Lung (tissue), 12 donors: ENCODE results near the gene ALOX12B. TPM values are rescaled to one million over a fixed set of nuclear protein-coding genes. Genes with fewer than 3 reads are reported as not detected.
"Not testable (repeated sequence)": the region's sequence is repeated elsewhere in the genome, so short reads cannot be mapped to it uniquely, and the experiment has no call there.

ENCODE experiments used
- ATAC-seq: fragments of 200-7000 bp; cut with Tn5 transposase; one replicate; pipeline ENCODE4 v1.9.1; 2020; ENCODE audit warnings: moderate number of reproducible peaks; ENCODE audit not compliant: insufficient read depth, low FRiP score
- DNase-seq, 3 donors: peaks; one replicate each; pipeline ENCODE4 v3.0.0-alpha.2; 2013 to 2017
- H3K27ac ChIP-seq, 2 donors: one replicate each; pipeline ENCODE4 v1.5.1; 2013; ENCODE audit warnings: mild to moderate bottlenecking in 2 of 2, moderate library complexity in 2 of 2, control low read depth in 1 of 2, inconsistent platforms in 1 of 2, low read depth in 1 of 2, low read length in 1 of 2
- H3K27me3 ChIP-seq, 3 donors: one replicate each; pipeline ENCODE4 v1.5.1; 2013; ENCODE audit warnings: low read length in 2 of 3; ENCODE audit not compliant: control insufficient read depth in 3 of 3, insufficient read depth in 3 of 3
- H3K36me3 ChIP-seq, 4 donors: one replicate each; pipeline ENCODE4 v1.5.1; 2013; ENCODE audit warnings: low read length in 4 of 4, mild to moderate bottlenecking in 1 of 4, moderate library complexity in 1 of 4; ENCODE audit not compliant: control insufficient read depth in 4 of 4, insufficient read depth in 4 of 4
- H3K4me1 ChIP-seq, 5 donors: one replicate each; pipeline ENCODE4 v1.5.1; 2013; ENCODE audit warnings: low read length in 5 of 5, mild to moderate bottlenecking in 2 of 5, moderate library complexity in 1 of 5; ENCODE audit not compliant: control insufficient read depth in 5 of 5, insufficient read depth in 5 of 5
- H3K4me3 ChIP-seq: one replicate; pipeline ENCODE4 v1.5.1; 2013; ENCODE audit warnings: mild to moderate bottlenecking, control low read depth, moderate library complexity
- H3K9ac ChIP-seq, 2 donors: one replicate each; pipeline ENCODE4 v1.5.1; 2013; ENCODE audit warnings: low read length in 2 of 2, control low read depth in 1 of 2; ENCODE audit not compliant: insufficient read depth in 1 of 2
- H3K9me3 ChIP-seq, 4 donors: one replicate each; pipeline ENCODE4 v1.5.1; 2013; ENCODE audit warnings: low read length in 3 of 4, mild to moderate bottlenecking in 1 of 4, moderate library complexity in 1 of 4; ENCODE audit not compliant: control insufficient read depth in 4 of 4, insufficient read depth in 3 of 4
- CTCF ChIP-seq: IDR thresholded peaks from 2 replicates; pipeline ENCODE4 v1.5.1; 2012; ENCODE audit warnings: mild to moderate bottlenecking; ENCODE audit errors: control extremely low read depth, extremely low read depth
- WGBS, 2 donors: extraction: QIAGEN DNeasy Blood & Tissue Kit; methylation state at CpG; one replicate each; pipeline ENCODE4 v1.1.7; 2013; 5-methylcytosine and 5-hydroxymethylcytosine counted together
- polyA plus RNA-seq, 2 donors: library from polyadenylated mRNA; stranded (reverse); fragments of 200-250 nt; gene quantifications; one replicate each; pipeline ENCODE4 v1.2.1, GENCODE V29; 2013
- total RNA-seq, 2 donors: library from RNA; depleted of rRNA in 1 of 2; stranded (reverse); fragments of >200 nt in 1 of 2; gene quantifications; one replicate each; pipeline ENCODE4 v1.2.1, GENCODE V29; 2014 to 2021
- donor health status: control.
- donor health status: control.
- donor health status: Bipolar disorder and iron deficiency.
- donor health status: healthy.
- donor health status: DM: yes; HTN: yes; CAD: no.

ALOX12B gene
- total and polyA plus RNA-seq, 4 donors = 0.06 to 0.48 (median 0.46) TPM; not detected in 1

DNA sequence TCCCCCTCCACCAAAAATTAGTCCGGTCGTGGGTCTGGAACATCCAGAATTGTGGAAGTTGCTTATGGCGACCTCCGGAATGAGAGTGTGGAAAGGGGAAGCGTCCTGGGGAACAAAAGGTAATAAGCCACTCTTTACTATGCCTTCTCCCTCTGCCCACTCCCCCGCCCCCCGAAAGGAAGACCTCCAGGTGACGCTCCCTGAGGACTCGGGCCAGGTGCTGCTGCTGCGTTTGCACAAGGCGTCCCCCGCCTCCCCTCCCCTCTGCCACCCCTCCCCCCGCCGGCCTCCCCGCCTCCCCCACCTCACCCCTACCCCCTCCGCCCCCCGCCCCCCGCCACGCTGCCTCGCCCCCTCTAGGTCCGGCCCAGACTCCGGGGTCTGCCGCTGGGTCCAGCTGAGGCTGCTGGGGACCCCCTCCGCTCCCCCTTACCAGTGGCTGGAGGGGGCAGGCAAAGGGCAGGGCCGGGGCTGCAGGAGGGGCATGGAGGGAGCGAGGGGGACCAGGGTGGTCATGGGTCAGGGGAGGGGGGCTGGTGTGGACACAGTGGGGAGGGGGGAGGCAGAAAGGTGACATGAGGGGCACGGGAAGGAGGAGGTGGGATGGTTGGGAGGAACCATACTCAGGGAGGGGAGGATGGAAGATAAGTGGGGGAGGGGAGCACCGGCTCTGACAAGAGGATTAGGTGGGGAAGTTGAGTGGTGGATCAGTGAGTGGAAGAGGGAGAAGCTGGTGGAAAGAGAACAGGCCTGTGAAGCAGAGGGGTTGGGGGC, 23.6 kb downstream of the ALOX12B start:
- Histone ChIP-seq H3K4me1 (peaks cover 0 to 4% (median 3%) of the 10 kb centered on the region in 5 donors), H3K36me3 (no peaks in the 10 kb centered on the region), H3K9me3 (no peaks in the 10 kb centered on the region), H3K27me3 (peaks cover 0 to 57% (median 53%) of the 10 kb centered on the region in 3 donors), H3K9ac (no peak overlapping the region), H3K27ac (no peak overlapping the region), H3K4me3 (no peak overlapping the region)
- TF ChIP-seq CTCF = no peak
- WGBS, 2 donors = 7 to 25% methylated on average over 16 to 27 of the region's 28 CpGs
- no peak for ATAC-seq
- DNase-seq = no peak

- DNase-seq = no peak
- H3K27me3 ChIP-seq = peaks cover 0 to 63% (median 56%) of the 10 kb centered on the region in 3 donors
Measured at GRCh38 chr17:8062807-8063483, 24.6 kb downstream of the ALOX12B start.

GRCh38 chr17:8062435-8062806, 25.1 kb downstream of the ALOX12B start:
- H3K4me3 ChIP-seq = no peak overlapping the region
- ATAC-seq (no peak), DNase-seq (no peak)
- H3K9ac ChIP-seq = no peak overlapping the region
- H3K27me3 ChIP-seq = peaks cover 0 to 66% (median 54%) of the 10 kb centered on the region in 3 donors
- no peak overlapping the region for H3K27ac ChIP-seq
- H3K36me3 ChIP-seq = no peaks in the 10 kb centered on the region
- H3K4me1 ChIP-seq = peaks cover 0 to 4% (median 3%) of the 10 kb centered on the region in 5 donors
- TF ChIP-seq CTCF = no peak
- no peaks in the 10 kb centered on the region for H3K9me3 ChIP-seq
- WGBS, 2 donors = 44 to 55% methylated on average over 8 of the region's 8 CpGs

More at GRCh38 chr17:8062807-8063483, 24.6 kb downstream of the ALOX12B start:
- Histone ChIP-seq H3K4me1 (peaks cover 0 to 4% (median 3%) of the 10 kb centered on the region in 5 donors), H3K9me3 (no peaks in the 10 kb centered on the region), H3K36me3 (no peaks in the 10 kb centered on the region), H3K4me3 (no peak overlapping the region), H3K9ac (no peak overlapping the region), H3K27ac (no peak overlapping the region)
- no peak for ATAC-seq
- 35 to 37% methylated on average over 15 of the region's 15 CpGs for WGBS, 2 donors
- no peak for TF ChIP-seq CTCF

DNA sequence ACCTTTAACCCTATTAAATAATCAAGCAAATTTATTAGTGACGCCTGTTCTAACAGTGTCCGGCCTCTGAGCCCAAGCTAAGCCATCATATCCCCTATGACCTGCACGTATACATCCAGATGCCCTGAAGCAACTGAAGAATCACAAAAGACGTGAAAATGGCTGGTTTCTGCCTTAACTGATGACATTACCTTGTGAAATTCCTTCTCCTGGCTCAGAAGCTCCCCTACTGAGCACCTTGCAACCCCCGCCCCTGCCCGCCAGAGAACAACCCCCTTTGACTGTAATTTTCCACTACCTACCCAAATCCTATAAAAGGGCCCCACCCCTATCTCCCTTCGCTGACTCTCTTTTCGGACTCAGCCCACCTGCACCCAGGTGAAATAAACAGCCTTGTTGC, 25.7 kb downstream of the ALOX12B start:
- not testable (repeated sequence) for H3K9me3 ChIP-seq, H3K36me3 ChIP-seq, H3K4me1 ChIP-seq, H3K27ac ChIP-seq, H3K4me3 ChIP-seq, H3K9ac ChIP-seq, DNase-seq, ATAC-seq
- H3K27me3 ChIP-seq = peaks cover 0 to 66% (median 54%) of the 10 kb centered on the region in 3 donors
- WGBS, 2 donors = 76 to 77% methylated on average over 8 of the region's 8 CpGs
